ENCODE measurements around the gene SACS. TPM values are rescaled to one million over a fixed set of nuclear protein-coding genes. Genes with fewer than 3 reads are reported as not detected.

Gene SACS
- total RNA-seq, 1 experiment from 2014 or later: 33.4 TPM

GRCh38 chr13:23344931-23345595 lies 88.4 kb downstream of the SACS start:
- no peaks in the 10 kb centered on the region for H3K27me3 ChIP-seq (ENCODE audit: insufficient read depth, low read length)
- ATAC-seq (no peak), DNase-seq (ENCODE audit: low read depth, low spot score) (no peak)
- H2AFZ ChIP-seq (ENCODE audit: low read depth, low read length, poor library complexity, severe bottlenecking): no peak overlapping the region
- H3K9ac ChIP-seq (ENCODE audit: low read length): no peak overlapping the region
- no TSS peak for BruUV-seq (replicated peaks)
- H4K20me1 ChIP-seq (ENCODE audit: insufficient read depth): no peaks in the 10 kb centered on the region
- H3K4me2 ChIP-seq (ENCODE audit: low read length): no peak overlapping the region
- TF ChIP-seq EZH2 (IDR thresholded peaks at IDR 0.05) (no peak), JUND (IDR thresholded peaks at IDR 0.05) (no peak), TCF7L2 (IDR thresholded peaks at IDR 0.05; ENCODE audit: borderline replicate concordance, extremely low read depth, insufficient read depth, insufficient read length) (no peak), EGR1 (IDR thresholded peaks at IDR 0.05; ENCODE audit: low read depth) (no peak)
- RAD21 ChIA-PET (ENCODE audit: low non-redundant PET in 1 of 2, low total read pairs in 2 of 2, uncharacterized antibody in 2 of 2, unreplicated experiment in 2 of 2): no interaction called here
- no peaks in the 10 kb centered on the region for H3K4me1 ChIP-seq (ENCODE audit: control insufficient read depth in 1 of 2, insufficient read depth in 2 of 2, low read length in 2 of 2)
- peaks cover 7 to 26% of the 10 kb centered on the region in 2 experiments for H3K36me3 ChIP-seq (ENCODE audit: control insufficient read depth in 1 of 2, insufficient read depth in 2 of 2, low read length in 2 of 2)
- H3K9me3 ChIP-seq (ENCODE audit: control insufficient read depth in 1 of 2, insufficient read depth in 1 of 2, low read depth in 1 of 2, low read length in 2 of 2): no peaks in the 10 kb centered on the region
- intact Hi-C loops (cut with micrococcal nuclease): no loop called here
- H3K4me3 ChIP-seq (replicated peaks in 1 of 2; ENCODE audit: low read depth in 1 of 2, low read length in 2 of 2): no peak overlapping the region
- H3K9me2 ChIP-seq (ENCODE audit: insufficient read depth): no peaks in the 10 kb centered on the region
- POLR2A ChIA-PET: no interaction called here
- no peak overlapping the region for H3K27ac ChIP-seq (ENCODE audit: low read depth, low read length)
- CTCF ChIA-PET: interaction anchor here (0.8 kb wide), 1 partner anchor 17 kb away, joined by 3 read pairs; no protein-coding TSS in a partner anchor
- H3K79me2 ChIP-seq (ENCODE audit: insufficient read depth, low read length): peaks cover 54% of the 10 kb centered on the region

- no peaks in the 10 kb centered on the region for H3K9me3 ChIP-seq (ENCODE audit: control insufficient read depth in 1 of 2, insufficient read depth in 1 of 2, low read depth in 1 of 2, low read length in 2 of 2)
- RAD21 ChIA-PET (ENCODE audit: low non-redundant PET in 1 of 2, low total read pairs in 2 of 2, uncharacterized antibody in 2 of 2, unreplicated experiment in 2 of 2): no interaction called here
Measured at GRCh38 chr13:23339225-23339624, 94.3 kb downstream of the SACS start.

More at GRCh38 chr13:23339225-23339624, 94.3 kb downstream of the SACS start:
- no peak overlapping the region for H3K9ac ChIP-seq (ENCODE audit: low read length)
- CTCF ChIA-PET: no interaction called here
- no peak overlapping the region for H2AFZ ChIP-seq (ENCODE audit: low read depth, low read length, poor library complexity, severe bottlenecking)
- POLR2A ChIA-PET: no interaction called here
- intact Hi-C loops (cut with micrococcal nuclease): no loop called here
- peaks cover 7% of the 10 kb centered on the region; the same call in 1 of the 2 replicates for H3K79me2 ChIP-seq (ENCODE audit: insufficient read depth, low read length)
- H3K27me3 ChIP-seq (ENCODE audit: insufficient read depth, low read length): no peaks in the 10 kb centered on the region
- peaks cover 9 to 25% of the 10 kb centered on the region in 2 experiments for H3K36me3 ChIP-seq (ENCODE audit: control insufficient read depth in 1 of 2, insufficient read depth in 2 of 2, low read length in 2 of 2)
- no peak for TF ChIP-seq REST (IDR thresholded peaks at IDR 0.05; ENCODE audit: low read depth)
- no peak for TF ChIP-seq CBX3 (IDR thresholded peaks at IDR 0.05; ENCODE audit: low read depth)
- TF ChIP-seq FOSL1 (IDR thresholded peaks at IDR 0.05; ENCODE audit: low read depth): no peak
- no peak for TF ChIP-seq SP1 (IDR thresholded peaks at IDR 0.05; ENCODE audit: low read depth)
- TF ChIP-seq, protein P1, sequence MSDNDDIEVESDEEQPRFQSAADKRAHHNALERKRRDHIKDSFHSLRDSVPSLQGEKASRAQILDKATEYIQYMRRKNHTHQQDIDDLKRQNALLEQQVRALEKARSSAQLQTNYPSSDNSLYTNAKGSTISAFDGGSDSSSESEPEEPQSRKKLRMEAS (IDR thresholded peaks at IDR 0.05): no peak
- no peak for TF ChIP-seq POLR2AphosphoS5 (IDR thresholded peaks at IDR 0.05; ENCODE audit: low read depth, low read length)
- TF ChIP-seq ZFX (IDR thresholded peaks at IDR 0.05): no peak
- TF ChIP-seq ATF3 (IDR thresholded peaks at IDR 0.05): no peak
- no peak for TF ChIP-seq ELF1 (IDR thresholded peaks at IDR 0.05; ENCODE audit: borderline replicate concordance, low read depth)
- TF ChIP-seq EGR1 (IDR thresholded peaks at IDR 0.05; ENCODE audit: low read depth): no peak
- no peaks in the 10 kb centered on the region for H3K4me1 ChIP-seq (ENCODE audit: control insufficient read depth in 1 of 2, insufficient read depth in 2 of 2, low read length in 2 of 2)
- ATAC-seq (no peak), DNase-seq (ENCODE audit: low read depth, low spot score) (no peak)
- BruUV-seq (replicated peaks): no TSS peak
- H3K4me2 ChIP-seq (ENCODE audit: low read length): no peak overlapping the region
- H3K4me3 ChIP-seq (replicated peaks in 1 of 2; ENCODE audit: low read depth in 1 of 2, low read length in 2 of 2): no peak overlapping the region
- H3K27ac ChIP-seq (ENCODE audit: low read depth, low read length): no peak overlapping the region
- no peaks in the 10 kb centered on the region for H3K9me2 ChIP-seq (ENCODE audit: insufficient read depth)
- H4K20me1 ChIP-seq (ENCODE audit: insufficient read depth): no peaks in the 10 kb centered on the region
